ENCODE data around the gene FOLR2. TPM values are rescaled to one million over a fixed set of nuclear protein-coding genes. Genes with fewer than 3 reads are reported as not detected.

FOLR2 gene
- total RNA-seq, 4 donors from 2014 or later: 6.6 to 12.5 (median 7.7) TPM

- no peak overlapping the region for H3K4me3 ChIP-seq (ENCODE audit: low read depth, poor library complexity, severe bottlenecking)
- no peak for DNase-seq (ENCODE audit: low spot score in 2 of 2)
- WGBS, 2 donors: 23 to 29% methylated on average over 19 of the region's 19 CpGs
- TF ChIP-seq CTCF (IDR thresholded peaks at IDR 0.05) (no peak), POLR2A (IDR thresholded peaks at IDR 0.05) (no peak)
- intact Hi-C loops (cut with DNase I; ENCODE audit: low total_unique reads): no loop called here
Measured at GRCh38 chr11:72245263-72245816, 28.7 kb downstream of the FOLR2 start.

- WGBS, 2 donors: 47 to 56% methylated on average over 2 of the region's 2 CpGs
- TF ChIP-seq CTCF (IDR thresholded peaks at IDR 0.05): no peak
- TF ChIP-seq POLR2A (IDR thresholded peaks at IDR 0.05): no peak
- intact Hi-C loops (cut with DNase I; ENCODE audit: low total_unique reads): no loop called here
Measured at GRCh38 chr11:72247584-72247983, 31.0 kb downstream of the FOLR2 start.

GRCh38 chr11:72249961-72250360 lies 33.4 kb downstream of the FOLR2 start:
- intact Hi-C loops (cut with DNase I; ENCODE audit: low total_unique reads): no loop called here
- no peak overlapping the region for H3K4me3 ChIP-seq (ENCODE audit: low read depth, poor library complexity, severe bottlenecking)
- DNase-seq (ENCODE audit: low spot score in 2 of 2): no peak
- 91 to 93% methylated on average over 5 of the region's 5 CpGs for WGBS, 2 donors
- TF ChIP-seq CTCF (IDR thresholded peaks at IDR 0.05) (no peak), POLR2A (IDR thresholded peaks at IDR 0.05) (no peak)

More at GRCh38 chr11:72247584-72247983, 31.0 kb downstream of the FOLR2 start:
- DNase-seq (ENCODE audit: low spot score in 2 of 2): peak in 1 of 2 donors; percentile 10
- no peak overlapping the region for H3K4me3 ChIP-seq (ENCODE audit: low read depth, poor library complexity, severe bottlenecking)

GRCh38 chr11:72250661-72251464 lies 34.3 kb downstream of the FOLR2 start:
- 90 to 95% methylated on average over 21 to 24 of the region's 24 CpGs for WGBS, 2 donors
- TF ChIP-seq CTCF (IDR thresholded peaks at IDR 0.05) (no peak), POLR2A (IDR thresholded peaks at IDR 0.05) (no peak)
- no peak overlapping the region for H3K4me3 ChIP-seq (ENCODE audit: low read depth, poor library complexity, severe bottlenecking)
- peak in 1 of 2 donors; percentile 81 for DNase-seq (ENCODE audit: low spot score in 2 of 2)
- intact Hi-C loops (cut with DNase I; ENCODE audit: low total_unique reads): no loop called here

GRCh38 chr11:72251614-72252013 lies 35.0 kb downstream of the FOLR2 start:
- intact Hi-C loops (cut with DNase I; ENCODE audit: low total_unique reads): no loop called here
- DNase-seq (ENCODE audit: low spot score in 2 of 2): peak in 1 of 2 donors; percentile 45
- H3K4me3 ChIP-seq (ENCODE audit: low read depth, poor library complexity, severe bottlenecking): no peak overlapping the region
- TF ChIP-seq POLR2A (IDR thresholded peaks at IDR 0.05) (no peak), CTCF (IDR thresholded peaks at IDR 0.05) (no peak)
- WGBS, 2 donors: 74 to 78% methylated on average over 5 of the region's 5 CpGs

Data from lower leg skin (tissue), 4 donors.